GM03348 (cell line): ENCODE results near the gene TMSB10.
A peak's percentile ranks its signal among the peaks of the same experiment; 100 is the strongest.
"Not testable (repeated sequence)": the region's sequence is repeated elsewhere in the genome, so short reads cannot be mapped to it uniquely, and the experiment has no call there.

Experiments
- DNase-seq: peaks from one replicate; pipeline ENCODE4 v3.0.0; 2012; ENCODE audit warnings: low spot score

Gene TMSB10

DNA sequence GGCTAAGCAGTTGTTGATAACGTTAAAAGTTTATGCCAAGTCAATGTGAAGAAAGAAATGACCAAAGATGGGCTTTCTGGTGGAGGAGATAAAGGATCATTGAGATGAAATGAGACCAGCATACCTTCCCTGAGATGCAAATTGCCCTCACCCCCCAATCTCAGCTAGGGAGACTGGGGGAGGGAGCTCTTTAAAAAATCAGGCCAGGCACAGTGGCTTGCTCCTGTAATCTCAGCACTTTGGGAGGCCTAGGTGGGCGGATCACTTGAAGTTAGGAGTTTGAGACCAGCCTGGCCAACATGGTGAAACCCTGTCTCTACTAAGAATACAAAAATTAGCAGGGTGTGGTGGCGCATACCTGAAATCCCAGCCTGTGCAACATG, 34.6 kb downstream of the TMSB10 start:
- no peak for DNase-seq

DNA sequence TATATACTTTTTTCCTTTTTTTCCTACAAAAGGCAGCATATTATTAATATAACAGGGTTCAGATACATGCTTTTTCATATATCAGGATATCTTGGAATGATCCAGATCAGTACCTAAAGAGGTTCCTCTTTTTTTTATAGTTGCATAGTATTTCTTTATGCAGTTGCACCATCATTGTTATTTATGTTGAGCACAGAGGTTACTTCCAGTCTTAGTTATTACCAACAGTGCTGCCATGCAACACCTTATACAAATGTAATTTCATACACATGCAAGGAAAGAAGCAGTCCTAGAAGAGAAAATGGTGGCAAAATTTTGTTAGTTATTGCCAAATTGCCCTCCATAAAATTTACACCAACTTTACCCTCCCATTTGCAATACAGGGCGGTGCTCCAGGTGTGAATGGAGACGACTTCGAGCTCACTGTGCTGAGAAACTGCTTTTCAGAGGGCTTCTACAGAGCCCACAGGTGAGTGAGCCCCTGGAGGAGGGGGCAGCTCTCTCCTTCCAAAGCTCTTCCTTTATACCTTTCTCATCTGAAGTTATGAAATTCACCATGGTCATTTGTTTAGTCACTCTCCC, 35.5 kb downstream of the TMSB10 start:
- DNase-seq, result no peak

DNA sequence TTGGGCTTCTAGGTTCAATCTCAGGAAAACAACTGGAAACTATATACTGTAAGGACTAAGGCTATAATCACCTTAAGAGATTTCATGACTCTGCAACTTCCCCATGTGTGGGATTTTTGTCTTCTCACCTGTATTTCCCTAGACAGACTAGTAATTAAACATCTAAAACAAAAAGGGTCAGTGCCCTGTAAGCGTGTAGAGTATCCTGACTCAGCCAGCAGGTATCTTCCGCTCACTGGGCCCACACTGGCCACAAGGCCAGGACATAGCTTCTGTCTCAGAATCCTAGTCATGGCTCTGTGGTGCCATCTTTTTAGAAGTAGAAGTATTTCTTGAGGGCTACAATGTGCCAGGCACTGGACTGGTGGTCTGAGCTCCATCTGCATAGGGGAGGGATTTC, 36.7 kb downstream of the TMSB10 start:
- no peak for DNase-seq

DNA sequence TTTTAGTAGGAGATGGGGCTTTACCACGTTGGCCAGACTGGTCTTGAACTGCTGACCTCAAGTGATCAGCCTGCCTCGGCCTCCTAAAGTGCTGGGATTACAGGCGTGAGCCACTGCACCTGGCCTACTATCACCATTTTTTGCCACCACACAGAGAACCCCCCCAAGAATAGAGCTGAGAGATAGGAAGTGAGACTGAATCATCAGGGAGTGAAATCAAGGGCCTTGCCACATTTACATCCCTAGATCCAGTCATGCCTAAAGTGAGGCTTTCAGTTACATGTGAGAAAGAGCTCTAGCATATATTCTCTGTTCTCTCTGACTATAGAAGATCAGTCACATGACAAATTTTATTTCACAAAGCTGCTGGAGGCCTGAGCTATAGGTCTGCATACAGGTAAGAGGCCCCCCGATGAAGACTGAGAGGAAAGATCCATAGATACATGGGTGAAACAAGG, 37.5 kb downstream of the TMSB10 start:
- no peak for DNase-seq

DNA sequence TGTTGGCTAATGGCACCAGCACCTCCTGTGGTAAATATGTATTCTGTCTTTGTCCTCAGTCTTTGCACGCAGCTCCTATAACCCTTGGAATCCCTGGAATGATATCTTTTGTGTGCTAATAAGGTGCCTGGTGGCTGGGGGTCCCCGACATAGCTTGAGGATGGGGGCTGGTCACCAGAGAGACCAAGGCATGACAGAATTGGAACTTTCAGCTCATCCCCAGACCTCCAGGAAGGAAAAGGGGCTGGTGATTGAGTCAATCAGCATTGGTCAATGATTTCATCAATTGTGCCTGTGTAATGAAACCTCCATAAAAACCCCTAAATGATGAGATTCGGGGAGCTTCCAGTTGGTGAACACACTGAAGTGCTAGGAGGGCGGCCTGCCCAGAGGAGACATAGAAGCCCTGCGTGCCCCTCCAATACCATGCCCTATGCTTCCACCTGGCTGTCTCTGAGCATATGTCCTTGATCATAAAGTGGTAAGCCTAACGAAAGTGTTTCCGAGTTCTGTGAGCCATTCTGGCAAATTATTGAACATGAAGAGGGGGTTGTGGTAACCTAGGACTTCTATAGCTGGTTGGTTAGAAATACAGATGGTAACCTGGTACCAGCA, 38.9 kb downstream of the TMSB10 start:
- DNase-seq, result no peak

DNA sequence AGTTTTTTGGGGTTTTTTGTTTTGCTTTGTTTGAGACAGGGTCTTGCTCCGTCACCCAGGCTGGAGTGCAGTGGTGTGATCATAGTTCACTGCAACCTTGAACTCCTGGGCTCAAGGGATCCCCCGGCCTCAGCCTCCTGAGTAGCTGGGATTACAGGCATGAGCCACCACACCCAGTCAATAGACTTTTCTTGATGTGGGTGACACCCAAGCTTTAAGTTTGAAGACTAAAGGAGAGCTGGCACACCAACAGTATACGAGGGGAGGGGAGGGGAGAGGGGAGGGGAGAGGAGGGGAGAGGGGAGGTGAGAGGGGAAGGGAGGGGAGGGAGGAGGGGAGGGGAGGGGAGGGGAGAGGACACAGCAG, 40.4 kb downstream of the TMSB10 start:
- DNase-seq, result not testable (repeated sequence)

DNA sequence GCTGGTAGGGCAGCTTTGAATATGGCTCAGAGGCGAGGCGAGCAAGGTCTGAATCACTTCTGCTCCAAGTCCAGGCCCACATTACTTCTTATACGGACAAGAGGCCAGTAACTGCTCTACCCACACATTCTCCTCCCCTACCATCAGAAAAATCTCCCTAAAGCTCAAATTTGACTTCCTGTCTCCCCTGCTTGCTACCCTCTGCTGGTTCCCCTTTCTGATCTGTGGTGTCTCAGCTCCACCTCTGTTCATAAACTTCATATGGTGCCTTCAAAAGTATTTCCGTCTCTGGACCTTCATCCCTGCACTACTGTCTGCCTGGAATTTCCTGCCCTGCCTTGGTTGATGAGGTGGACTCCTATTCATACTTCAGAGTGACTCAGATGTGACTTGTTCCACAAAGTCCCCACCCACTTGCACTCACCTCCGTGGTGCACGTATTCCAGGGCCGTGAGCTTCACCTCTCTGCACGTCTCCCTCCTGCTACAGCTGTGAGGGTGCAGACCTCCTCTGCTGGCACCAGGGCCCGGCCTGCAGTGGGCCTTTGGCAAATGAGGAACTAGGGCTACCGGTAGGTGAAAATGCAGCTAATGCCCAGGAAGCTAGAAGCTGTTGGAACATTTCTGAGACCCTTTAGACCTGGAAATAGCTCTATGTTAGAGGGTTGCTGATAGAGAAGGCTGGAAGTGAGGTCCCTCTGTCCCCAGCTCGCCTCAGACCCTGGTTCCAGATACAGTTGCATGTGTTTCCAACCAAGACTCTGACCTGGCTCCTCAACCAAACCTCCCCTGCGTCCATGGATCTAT, 41.0 kb downstream of the TMSB10 start:
- DNase-seq, result peak; percentile 81

DNA sequence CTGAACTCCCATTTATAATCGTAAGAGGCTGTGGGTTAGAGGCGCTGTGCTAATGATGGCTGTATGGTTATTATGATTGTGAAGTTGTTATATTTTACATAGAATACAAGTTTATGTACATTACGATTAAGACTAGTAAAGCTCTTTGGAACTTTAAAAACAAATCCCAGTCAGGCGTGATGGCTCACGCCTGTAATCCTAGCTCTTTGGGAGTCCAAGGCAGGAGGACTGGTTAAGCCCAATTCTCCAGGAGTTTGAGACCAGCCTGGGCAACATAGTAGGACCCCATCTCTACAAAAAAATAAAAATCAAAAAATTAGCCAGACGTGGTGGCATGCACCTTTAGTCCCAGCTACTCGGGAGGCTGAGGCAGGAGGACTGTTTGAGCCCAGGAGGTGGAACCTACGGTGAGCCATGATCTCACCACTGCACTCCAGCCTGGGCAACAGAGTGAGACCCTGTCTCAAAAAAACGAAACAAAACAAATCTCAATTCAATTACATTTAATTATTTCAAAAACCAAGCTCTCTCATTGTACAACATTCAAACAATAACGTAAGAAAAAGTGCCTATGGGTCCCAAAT, 41.6 kb downstream of the TMSB10 start:
- DNase-seq, result no peak

DNA sequence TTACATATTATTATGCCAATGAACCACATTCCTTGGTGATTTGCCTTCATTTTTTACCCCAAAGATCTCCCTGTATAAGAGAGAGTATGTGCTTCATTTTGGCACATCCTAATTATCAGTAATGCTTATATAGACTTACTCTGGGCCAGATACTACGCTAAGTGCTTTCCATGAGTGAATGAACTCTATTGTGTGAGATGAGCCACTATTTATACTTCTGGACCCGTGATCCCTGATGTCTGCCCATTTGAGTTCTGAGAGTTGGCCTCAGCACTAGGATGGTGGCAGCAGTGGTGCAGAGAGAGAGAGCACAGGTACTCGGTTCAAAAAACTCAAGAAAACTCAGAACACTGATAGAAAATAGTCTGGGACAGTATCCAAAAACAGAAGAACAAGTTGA, 48.1 kb downstream of the TMSB10 start:
- no peak for DNase-seq

DNA sequence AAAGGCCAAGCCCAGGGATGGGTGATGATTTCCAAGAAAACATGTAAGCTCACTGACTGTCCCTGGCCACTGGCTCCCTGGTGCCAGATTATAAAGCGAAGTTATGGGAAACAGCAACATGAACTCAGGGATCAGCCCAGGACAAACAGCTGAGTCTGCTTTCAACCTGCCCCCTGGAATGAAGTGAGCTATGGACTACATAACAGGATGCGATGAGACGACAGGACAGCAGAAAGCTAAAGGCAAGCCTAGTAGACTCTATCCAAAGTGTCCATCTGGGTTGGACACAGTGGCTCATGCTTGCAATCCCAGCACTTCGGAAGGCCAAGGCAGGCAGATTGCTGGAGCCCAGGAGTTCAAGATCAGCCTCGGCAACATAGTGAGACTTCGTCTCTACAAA, 48.9 kb downstream of the TMSB10 start:
- DNase-seq, result no peak
